Astrocyte of the cerebellum (primary cell): ENCODE data around the gene GAGE12F.
"Not testable (repeated sequence)": the region's sequence is repeated elsewhere in the genome, so short reads cannot be mapped to it uniquely, and the experiment has no call there.

Source experiments
- DNase-seq: peaks from one replicate; pipeline ENCODE4 v3.0.0-alpha.2; 2011; ENCODE audit warnings: low read depth
- H3K4me3 ChIP-seq: 2 replicates; pipeline ENCODE4 v1.5.1; 2011; ENCODE audit warnings: mild to moderate bottlenecking, low read depth, low read length, moderate library complexity
- CTCF ChIP-seq: IDR thresholded peaks from 2 replicates; pipeline ENCODE4 v1.5.1; 2012; ENCODE audit warnings: low read length, low read depth, moderate library complexity, mild to moderate bottlenecking; ENCODE audit errors: missing control alignments
- in situ Hi-C: cut with HindIII; loops from 2 replicates; pipeline ENCODE4 v1.10.0; 2017; ENCODE audit warnings: low sequenced_read_pairs

Gene GAGE12F, protein sequence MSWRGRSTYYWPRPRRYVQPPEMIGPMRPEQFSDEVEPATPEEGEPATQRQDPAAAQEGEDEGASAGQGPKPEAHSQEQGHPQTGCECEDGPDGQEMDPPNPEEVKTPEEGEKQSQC

GRCh38 chrX:49560542-49560941 lies at the start of gene GAGE12F:
TSS of gene GAGE12F (plus strand) at chrX:49560842. CDS start at chrX:49561997, 1,155 bp downstream.
- DNase-seq, in situ Hi-C loops, H3K4me3 ChIP-seq: not testable (repeated sequence)

DNA sequence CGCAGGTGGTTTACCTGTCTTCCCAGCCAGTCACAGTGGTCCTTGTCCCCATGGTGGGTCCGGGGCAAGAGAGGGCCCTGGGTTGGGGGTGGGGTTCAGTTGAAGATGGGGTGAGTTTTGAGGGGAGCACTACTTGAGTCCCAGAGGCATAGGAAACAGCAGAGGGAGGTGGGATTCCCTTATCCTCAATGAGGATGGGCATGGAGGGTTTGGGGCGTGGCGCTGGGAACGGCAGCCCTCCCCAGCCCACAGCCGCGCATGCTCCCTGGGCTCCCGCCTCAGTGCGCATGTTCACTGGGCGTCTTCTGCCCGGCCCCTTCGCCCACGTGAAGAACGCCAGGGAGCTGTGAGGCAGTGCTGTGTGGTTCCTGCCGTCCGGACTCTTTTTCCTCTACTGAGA lies 28.8 kb upstream of the GAGE12F start, which contains the start of gene GAGE12C:
GAGE12C (plus strand) TSS at position 301 of the 400 bp plus-strand sequence. CDS start 1,155 bp downstream, outside the sequence.
- H3K4me3 ChIP-seq, DNase-seq, in situ Hi-C loops: not testable (repeated sequence)

DNA sequence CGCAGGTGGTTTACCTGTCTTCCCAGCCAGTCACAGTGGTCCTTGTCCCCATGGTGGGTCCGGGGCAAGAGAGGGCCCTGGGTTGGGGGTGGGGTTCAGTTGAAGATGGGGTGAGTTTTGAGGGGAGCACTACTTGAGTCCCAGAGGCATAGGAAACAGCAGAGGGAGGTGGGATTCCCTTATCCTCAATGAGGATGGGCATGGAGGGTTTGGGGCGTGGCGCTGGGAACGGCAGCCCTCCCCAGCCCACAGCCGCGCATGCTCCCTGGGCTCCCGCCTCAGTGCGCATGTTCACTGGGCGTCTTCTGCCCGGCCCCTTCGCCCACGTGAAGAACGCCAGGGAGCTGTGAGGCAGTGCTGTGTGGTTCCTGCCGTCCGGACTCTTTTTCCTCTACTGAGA lies 19.2 kb upstream of the GAGE12F start, which contains the start of gene GAGE12D:
GAGE12D (plus strand) TSS at position 301 of the 400 bp plus-strand sequence. CDS start 1,155 bp downstream, outside the sequence.
- DNase-seq, H3K4me3 ChIP-seq, in situ Hi-C loops: not testable (repeated sequence)

DNA sequence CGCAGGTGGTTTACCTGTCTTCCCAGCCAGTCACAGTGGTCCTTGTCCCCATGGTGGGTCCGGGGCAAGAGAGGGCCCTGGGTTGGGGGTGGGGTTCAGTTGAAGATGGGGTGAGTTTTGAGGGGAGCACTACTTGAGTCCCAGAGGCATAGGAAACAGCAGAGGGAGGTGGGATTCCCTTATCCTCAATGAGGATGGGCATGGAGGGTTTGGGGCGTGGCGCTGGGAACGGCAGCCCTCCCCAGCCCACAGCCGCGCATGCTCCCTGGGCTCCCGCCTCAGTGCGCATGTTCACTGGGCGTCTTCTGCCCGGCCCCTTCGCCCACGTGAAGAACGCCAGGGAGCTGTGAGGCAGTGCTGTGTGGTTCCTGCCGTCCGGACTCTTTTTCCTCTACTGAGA lies 9.7 kb upstream of the GAGE12F start, which contains the start of gene GAGE12E:
GAGE12E (plus strand) TSS at position 301 of the 400 bp plus-strand sequence. CDS start 1,155 bp downstream, outside the sequence.
- in situ Hi-C loops, DNase-seq, H3K4me3 ChIP-seq: not testable (repeated sequence)

DNA sequence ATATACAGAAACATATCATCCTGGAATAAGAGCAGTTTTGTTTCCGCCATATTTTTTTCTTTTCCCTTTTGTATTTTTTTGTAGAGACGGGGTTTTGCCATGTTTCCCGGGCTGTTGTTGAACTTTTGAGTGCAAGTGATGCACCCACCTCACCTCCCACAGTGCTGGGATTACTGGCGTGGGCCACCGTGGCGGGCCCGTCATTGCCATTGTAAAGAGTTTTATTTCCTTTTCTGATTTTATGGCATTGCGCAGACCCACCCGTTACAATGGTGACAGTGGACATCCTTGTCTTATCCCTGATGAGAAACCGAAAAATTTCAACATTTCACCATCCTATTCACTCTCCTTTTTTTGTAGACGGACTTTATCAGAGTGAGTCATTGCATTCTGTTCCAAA lies 8.1 kb downstream of the GAGE12F start:
- H3K4me3 ChIP-seq, in situ Hi-C loops, DNase-seq: not testable (repeated sequence)

- H3K4me3 ChIP-seq, in situ Hi-C loops, DNase-seq: not testable (repeated sequence)
These were observed 8.5 kb downstream of the GAGE12F start for GRCh38 chrX:49569152-49569551.

DNA sequence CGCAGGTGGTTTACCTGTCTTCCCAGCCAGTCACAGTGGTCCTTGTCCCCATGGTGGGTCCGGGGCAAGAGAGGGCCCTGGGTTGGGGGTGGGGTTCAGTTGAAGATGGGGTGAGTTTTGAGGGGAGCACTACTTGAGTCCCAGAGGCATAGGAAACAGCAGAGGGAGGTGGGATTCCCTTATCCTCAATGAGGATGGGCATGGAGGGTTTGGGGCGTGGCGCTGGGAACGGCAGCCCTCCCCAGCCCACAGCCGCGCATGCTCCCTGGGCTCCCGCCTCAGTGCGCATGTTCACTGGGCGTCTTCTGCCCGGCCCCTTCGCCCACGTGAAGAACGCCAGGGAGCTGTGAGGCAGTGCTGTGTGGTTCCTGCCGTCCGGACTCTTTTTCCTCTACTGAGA lies 9.5 kb downstream of the GAGE12F start, which contains the start of gene GAGE12G:
GAGE12G (plus strand) TSS at position 301 of the 400 bp plus-strand sequence. CDS start 1,155 bp downstream, outside the sequence.
- in situ Hi-C loops, DNase-seq, H3K4me3 ChIP-seq: not testable (repeated sequence)

GRCh38 chrX:49579649-49580048 lies 19.0 kb downstream of the GAGE12F start, which contains the start of gene GAGE12H:
TSS of gene GAGE12H (plus strand) at chrX:49579949. CDS start at chrX:49581104, 1,155 bp downstream.
- H3K4me3 ChIP-seq, DNase-seq, in situ Hi-C loops: not testable (repeated sequence)

- in situ Hi-C loops, DNase-seq, H3K4me3 ChIP-seq: not testable (repeated sequence)
These were observed 28.6 kb downstream of the GAGE12F start, which contains the start of gene GAGE2A for GRCh38 chrX:49589196-49589595. TSS of gene GAGE2A (plus strand) at chrX:49589496. CDS start at chrX:49590651, 1,155 bp downstream.

DNA sequence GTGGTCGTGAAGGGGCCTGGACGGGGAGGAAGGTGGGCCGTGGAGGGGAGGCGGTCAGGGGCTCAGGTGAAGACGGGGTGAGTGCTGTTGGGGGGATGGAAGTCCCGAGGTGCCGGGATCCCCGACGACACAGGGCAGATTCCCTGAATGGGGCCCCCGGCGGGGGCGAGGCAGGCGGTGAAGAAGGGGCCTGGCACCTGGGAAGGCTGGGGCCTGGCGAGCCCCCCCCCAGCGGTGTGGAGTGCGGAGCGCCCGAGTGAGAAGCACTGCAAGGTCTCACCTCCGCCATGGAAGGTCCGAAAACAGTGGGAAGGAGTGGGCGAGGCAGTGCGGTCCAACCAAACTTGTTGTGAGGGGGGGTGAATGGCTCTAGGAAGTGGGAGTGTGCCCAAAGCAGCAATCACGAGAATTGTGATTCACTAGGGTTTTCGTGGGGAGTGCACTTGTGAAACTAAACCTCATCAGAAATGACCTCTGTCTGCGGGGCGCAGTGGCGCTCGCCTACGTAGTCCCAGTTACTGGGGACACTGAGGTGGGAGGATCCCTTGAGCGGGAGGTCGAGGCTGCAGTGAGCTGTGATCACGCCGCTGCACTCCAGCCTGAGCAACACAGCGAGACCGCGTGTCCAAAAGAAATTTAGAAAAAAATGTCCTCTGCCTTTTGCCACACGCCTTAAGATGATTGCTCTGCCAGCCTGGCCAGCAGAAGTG lies 29.3 kb downstream of the GAGE12F start:
- H3K4me3 ChIP-seq, DNase-seq, in situ Hi-C loops: not testable (repeated sequence)

DNA sequence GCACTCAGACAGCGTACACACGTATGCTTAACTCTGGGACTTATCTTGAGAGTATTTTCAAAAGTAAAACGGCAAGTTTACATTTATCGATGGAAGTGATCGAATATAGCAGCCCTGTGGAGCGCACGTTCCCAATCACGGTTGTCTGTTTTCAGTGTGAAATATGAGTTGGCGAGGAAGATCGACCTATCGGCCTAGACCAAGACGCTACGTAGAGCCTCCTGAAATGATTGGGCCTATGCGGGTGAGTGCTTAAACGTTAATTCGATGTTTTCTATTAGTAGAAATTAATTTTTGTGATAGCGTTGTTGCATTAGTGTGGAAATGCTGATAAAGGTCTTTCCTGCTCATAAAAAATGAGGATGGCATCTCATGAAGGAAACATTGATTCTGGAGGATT lies 29.8 kb downstream of the GAGE12F start:
- H3K4me3 ChIP-seq, in situ Hi-C loops, DNase-seq: not testable (repeated sequence)

GRCh38 chrX:49598720-49599119 lies 38.1 kb downstream of the GAGE12F start, which contains the start of gene GAGE1:
TSS of gene GAGE1 (plus strand) at chrX:49599020. CDS start at chrX:49600175, 1,155 bp downstream.
- DNase-seq, in situ Hi-C loops, H3K4me3 ChIP-seq: not testable (repeated sequence)

DNA sequence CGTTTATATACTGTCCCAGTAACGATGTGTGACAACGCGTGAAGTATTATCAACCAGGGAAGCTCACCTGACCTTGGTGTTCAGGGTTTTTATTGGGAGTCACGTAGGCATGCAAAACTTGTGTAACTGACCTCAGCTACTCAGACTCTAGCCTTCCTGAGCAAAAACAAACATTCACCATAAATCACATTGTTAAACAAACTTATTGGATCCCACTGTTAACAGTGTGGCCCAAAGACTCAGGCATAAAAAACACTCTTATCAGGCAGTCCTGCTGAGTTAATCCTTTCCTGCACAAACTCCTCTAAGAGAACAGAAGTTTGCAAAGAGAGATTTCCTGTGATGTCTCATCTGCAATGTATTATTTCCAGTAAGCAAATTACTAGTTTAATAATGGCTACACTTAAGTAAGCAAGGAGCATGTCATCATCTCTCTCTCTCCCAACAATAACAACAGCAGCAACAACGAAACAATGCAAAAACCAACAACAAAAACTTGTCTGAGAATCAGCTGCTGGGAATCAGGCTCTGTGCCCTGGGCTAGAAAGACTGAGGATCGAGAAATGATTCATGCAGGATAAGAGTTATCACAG lies 50.2 kb downstream of the GAGE12F start:
- TF ChIP-seq CTCF: no peak
- no peak for DNase-seq
- H3K4me3 ChIP-seq: no peak overlapping the region
- in situ Hi-C loops: no loop called here
